ENCODE results near the gene SLC66A2. TPM values are rescaled to one million over a fixed set of nuclear protein-coding genes. Genes with fewer than 3 reads are reported as not detected.

Gene SLC66A2
- total RNA-seq, 1 experiment from 2014 or later: 13.0 TPM

DNA sequence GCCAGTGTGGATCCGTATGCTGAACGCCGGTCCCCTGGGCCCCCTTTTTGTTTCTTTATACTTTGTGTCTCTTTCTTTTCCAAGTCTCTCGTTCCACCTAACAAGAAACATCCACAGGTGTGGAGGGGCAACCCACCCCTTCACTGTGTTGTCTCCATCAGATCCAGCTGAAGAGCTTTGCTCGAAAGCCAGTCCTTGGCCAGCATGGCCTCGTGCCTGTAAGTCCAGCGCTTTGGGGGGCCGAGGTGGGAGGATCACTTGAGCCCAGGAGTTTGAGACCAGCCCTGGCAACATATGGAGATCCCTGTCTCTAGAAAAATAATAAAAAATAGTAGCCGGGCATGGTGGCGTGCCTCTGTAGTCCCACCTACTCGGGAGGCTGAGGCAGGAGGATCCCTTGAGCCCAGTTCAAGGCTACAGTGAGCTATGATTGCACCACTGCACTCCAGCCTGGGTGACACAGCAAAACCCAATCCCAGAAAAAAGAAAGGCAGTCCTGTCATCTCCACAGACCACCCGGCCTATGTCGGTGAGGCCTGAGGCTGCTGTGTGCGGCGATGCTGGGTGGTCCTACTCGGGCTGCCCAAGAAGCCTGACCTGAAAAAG lies 9.6 kb upstream of the SLC66A2 start:
- H3K4me1 Mint-ChIP-seq: peaks cover 39% of the 10 kb centered on the region in 2 experiments
- no peak overlapping the region for H4K8ac ChIP-seq (replicated peaks; ENCODE audit: insufficient read length, low read depth, low read length)
- H2AK5ac ChIP-seq (ENCODE audit: insufficient read length, low read length): no peak overlapping the region
- no peak overlapping the region for H2BK20ac ChIP-seq (ENCODE audit: low read depth, low read length, poor library complexity, severe bottlenecking)
- no peak overlapping the region for H2BK12ac ChIP-seq (ENCODE audit: insufficient read length, low read depth, low read length)
- no peak overlapping the region for H4K91ac ChIP-seq (ENCODE audit: insufficient read length, low read depth, low read length)
- H3K27ac ChIP-seq (ENCODE audit: insufficient read length, low read depth, low read length): no peak overlapping the region
- no peak overlapping the region for H3T11ph ChIP-seq (ENCODE audit: low read length)
- TF ChIP-seq, protein P1, sequence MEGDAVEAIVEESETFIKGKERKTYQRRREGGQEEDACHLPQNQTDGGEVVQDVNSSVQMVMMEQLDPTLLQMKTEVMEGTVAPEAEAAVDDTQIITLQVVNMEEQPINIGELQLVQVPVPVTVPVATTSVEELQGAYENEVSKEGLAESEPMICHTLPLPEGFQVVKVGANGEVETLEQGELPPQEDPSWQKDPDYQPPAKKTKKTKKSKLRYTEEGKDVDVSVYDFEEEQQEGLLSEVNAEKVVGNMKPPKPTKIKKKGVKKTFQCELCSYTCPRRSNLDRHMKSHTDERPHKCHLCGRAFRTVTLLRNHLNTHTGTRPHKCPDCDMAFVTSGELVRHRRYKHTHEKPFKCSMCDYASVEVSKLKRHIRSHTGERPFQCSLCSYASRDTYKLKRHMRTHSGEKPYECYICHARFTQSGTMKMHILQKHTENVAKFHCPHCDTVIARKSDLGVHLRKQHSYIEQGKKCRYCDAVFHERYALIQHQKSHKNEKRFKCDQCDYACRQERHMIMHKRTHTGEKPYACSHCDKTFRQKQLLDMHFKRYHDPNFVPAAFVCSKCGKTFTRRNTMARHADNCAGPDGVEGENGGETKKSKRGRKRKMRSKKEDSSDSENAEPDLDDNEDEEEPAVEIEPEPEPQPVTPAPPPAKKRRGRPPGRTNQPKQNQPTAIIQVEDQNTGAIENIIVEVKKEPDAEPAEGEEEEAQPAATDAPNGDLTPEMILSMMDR (conservative IDR thresholded peaks at IDR 0.05): no peak
- H4K5ac ChIP-seq (ENCODE audit: insufficient read length, low read depth, low read length): no peak overlapping the region
- H3K27me3 ChIP-seq (ENCODE audit: insufficient read depth, low read length): peaks cover 33% of the 10 kb centered on the region
- H3K18ac ChIP-seq (ENCODE audit: insufficient read length, low read depth, low read length): no peak overlapping the region
- H3K36me3 Mint-ChIP-seq (ENCODE audit: insufficient read depth in 1 of 3, low read depth in 3 of 3): no peaks in the 10 kb centered on the region
- no peaks in the 10 kb centered on the region for H3K79me2 ChIP-seq (ENCODE audit: insufficient read depth, low read length)
- no peak for DNase-seq
- no peak overlapping the region for H3K4ac ChIP-seq (ENCODE audit: low read depth, low read length)
- peaks cover 91% of the 10 kb centered on the region for H3K27me3 Mint-ChIP-seq (ENCODE audit: low read depth)
- H2BK120ac ChIP-seq (ENCODE audit: low read depth, low read length, poor library complexity, severe bottlenecking): no peak overlapping the region
- H3K23me2 ChIP-seq (ENCODE audit: insufficient read length, low read depth, low read length, poor library complexity, severe bottlenecking): no peaks in the 10 kb centered on the region
- H4K20me1 ChIP-seq (ENCODE audit: control insufficient read depth, insufficient read depth, insufficient read length): peaks cover 3% of the 10 kb centered on the region
- no peak overlapping the region for H3K27ac Mint-ChIP-seq
- no peak overlapping the region for H2AFZ ChIP-seq (ENCODE audit: low read length)
- no peaks in the 10 kb centered on the region; a peak in 2 of 5 replicates for H3K9me3 Mint-ChIP-seq
- H3K4me3 Mint-ChIP-seq: 0 out of 5 replicates have a peak overlapping the region, but pooled peaks of 1 of the 2 experiments have one; percentile 63
- H3K4me1 ChIP-seq (ENCODE audit: insufficient read depth, low read length): peaks cover 4% of the 10 kb centered on the region; the same call in 1 of the 2 replicates
- H3K23ac ChIP-seq (ENCODE audit: insufficient read length, low read depth, low read length): no peak overlapping the region
- H3K56ac ChIP-seq (ENCODE audit: insufficient read length, low read depth, low read length): no peak overlapping the region
- no peak overlapping the region for H3K4me2 ChIP-seq (ENCODE audit: insufficient read depth, insufficient read length, low read length)
- no CpG with 5 or more reads among the region's 16 CpGs for WGBS (ENCODE audit: extremely low coverage, insufficient read length, low lambda C conversion rate)
- H3K9me3 ChIP-seq (ENCODE audit: control insufficient read depth, low read depth, low read length): no peaks in the 10 kb centered on the region
- H3K14ac ChIP-seq (ENCODE audit: insufficient read depth, low read length): no peak overlapping the region
- H3K9ac ChIP-seq (ENCODE audit: extremely low read depth, insufficient read length, low read length): no peak overlapping the region
- H2BK5ac ChIP-seq (ENCODE audit: insufficient read length, low read length): no peak overlapping the region
- no peak overlapping the region for H2BK15ac ChIP-seq (ENCODE audit: low read depth, low read length)
- no peaks in the 10 kb centered on the region for H3K79me1 ChIP-seq (ENCODE audit: insufficient read depth, low read depth, low read length, poor library complexity, severe bottlenecking)
